ENCODE results near the gene KIF5C.

GRCh38 chr2:148987286-148987685 is 112.3 kb downstream of the KIF5C start:
- TF ChIP-seq CTCF (IDR thresholded peaks at IDR 0.05 in 4 of 5, conservative IDR thresholded peaks at IDR 0.05 in 1 of 5) (no peak), POLR2A (IDR thresholded peaks at IDR 0.05) (no peak)

Measured in gastrocnemius medialis (tissue), 4 donors.